NCI-H748 (cell line): ENCODE results near the gene RIMS1.
"Not testable (repeated sequence)": the region's sequence is repeated elsewhere in the genome, so short reads cannot be mapped to it uniquely, and the experiment has no call there.

Source experiments
- DNase-seq: peaks from one replicate; lab custom pipeline; 2025; ENCODE audit not compliant: unreplicated experiment; lab: John Stamatoyannopoulos, UW

RIMS1 gene

GRCh38 chr6:72316675-72317380 is 430.5 kb downstream of the RIMS1 start:
- no peak for DNase-seq

GRCh38 chr6:72321788-72322187 is 435.4 kb downstream of the RIMS1 start:
- DNase-seq: no peak

- DNase-seq: no peak
Observed at GRCh38 chr6:72322771-72323170, 436.4 kb downstream of the RIMS1 start.

- DNase-seq: no peak
Observed at GRCh38 chr6:72324591-72324990, 438.2 kb downstream of the RIMS1 start.

GRCh38 chr6:72328775-72329174 is 442.4 kb downstream of the RIMS1 start:
- DNase-seq: no peak

GRCh38 chr6:72335203-72335602 is 448.9 kb downstream of the RIMS1 start:
- not testable (repeated sequence) for DNase-seq

- no peak for DNase-seq
Observed at GRCh38 chr6:72348926-72349325, 462.6 kb downstream of the RIMS1 start.

GRCh38 chr6:72350296-72350881 is 464.0 kb downstream of the RIMS1 start:
- no peak for DNase-seq

- DNase-seq: no peak
Observed at GRCh38 chr6:72363844-72364740, 477.7 kb downstream of the RIMS1 start.

GRCh38 chr6:72365773-72366172 is 479.4 kb downstream of the RIMS1 start:
- no peak for DNase-seq

- DNase-seq: no peak
Observed at GRCh38 chr6:72367439-72367838, 481.1 kb downstream of the RIMS1 start.

- DNase-seq: no peak
Observed at GRCh38 chr6:72371473-72371872, 485.1 kb downstream of the RIMS1 start.

- no peak for DNase-seq
Observed at GRCh38 chr6:72374172-72374571, 487.8 kb downstream of the RIMS1 start.

- DNase-seq: peak; percentile 84
Observed at GRCh38 chr6:72374857-72375256, 488.5 kb downstream of the RIMS1 start.

GRCh38 chr6:72376736-72377135 is 490.4 kb downstream of the RIMS1 start:
- no peak for DNase-seq

GRCh38 chr6:72381076-72381475 is 494.7 kb downstream of the RIMS1 start:
- DNase-seq: no peak

GRCh38 chr6:72382602-72383529 is 496.5 kb downstream of the RIMS1 start:
- DNase-seq: no peak

- no peak for DNase-seq
Observed at GRCh38 chr6:72386324-72386723, 500.0 kb downstream of the RIMS1 start.

- DNase-seq: no peak
Observed at GRCh38 chr6:72389698-72390097, 503.3 kb downstream of the RIMS1 start.

GRCh38 chr6:72390548-72390947 is 504.2 kb downstream of the RIMS1 start:
- no peak for DNase-seq

GRCh38 chr6:72401865-72402264 is 515.5 kb downstream of the RIMS1 start:
- no peak for DNase-seq
